GM12892 (cell line): Measurements from ENCODE around the gene TMEM168. TPM values are rescaled to one million over a fixed set of nuclear protein-coding genes. Genes with fewer than 3 reads are reported as not detected.
A peak's percentile ranks its signal among the peaks of the same experiment; 100 is the strongest.
"Not testable (repeated sequence)": the region's sequence is repeated elsewhere in the genome, so short reads cannot be mapped to it uniquely, and the experiment has no call there.

Experiments used
- DNase-seq: peaks from one replicate; pipeline ENCODE4 v3.0.0; 2011; ENCODE audit not compliant: insufficient read length
- FAIRE-seq: peaks from 2 replicates; lab custom pipeline; 2011; peaks lifted over from hg19 to GRCh38; lab: Jason Lieb, UNC
- POLR2A ChIP-seq: IDR thresholded peaks from 2 replicates; pipeline ENCODE4 v1.6.1; 2011; ENCODE audit warnings: low read depth, low read length, control low read depth
- POLR2AphosphoS5 ChIP-seq: IDR thresholded peaks from 2 replicates; pipeline ENCODE4 v1.6.1; 2011; ENCODE audit warnings: low read depth, low read length, control low read depth
- TAF1 ChIP-seq: IDR thresholded peaks from 2 replicates; pipeline ENCODE4 v1.6.1; 2011; ENCODE audit warnings: low read depth, mild to moderate bottlenecking, control low read depth, low read length, borderline replicate concordance
- polyA plus RNA-seq: library from polyadenylated mRNA; unstranded; fragments of >200 nt; gene quantifications from one replicate; pipeline ENCODE4 v1.2.1, GENCODE V29; 2012; ENCODE audit warnings: missing spikeins, inconsistent platforms; ENCODE audit not compliant: missing spikeins

Gene TMEM168
- 19.5 TPM for polyA plus RNA-seq

DNA sequence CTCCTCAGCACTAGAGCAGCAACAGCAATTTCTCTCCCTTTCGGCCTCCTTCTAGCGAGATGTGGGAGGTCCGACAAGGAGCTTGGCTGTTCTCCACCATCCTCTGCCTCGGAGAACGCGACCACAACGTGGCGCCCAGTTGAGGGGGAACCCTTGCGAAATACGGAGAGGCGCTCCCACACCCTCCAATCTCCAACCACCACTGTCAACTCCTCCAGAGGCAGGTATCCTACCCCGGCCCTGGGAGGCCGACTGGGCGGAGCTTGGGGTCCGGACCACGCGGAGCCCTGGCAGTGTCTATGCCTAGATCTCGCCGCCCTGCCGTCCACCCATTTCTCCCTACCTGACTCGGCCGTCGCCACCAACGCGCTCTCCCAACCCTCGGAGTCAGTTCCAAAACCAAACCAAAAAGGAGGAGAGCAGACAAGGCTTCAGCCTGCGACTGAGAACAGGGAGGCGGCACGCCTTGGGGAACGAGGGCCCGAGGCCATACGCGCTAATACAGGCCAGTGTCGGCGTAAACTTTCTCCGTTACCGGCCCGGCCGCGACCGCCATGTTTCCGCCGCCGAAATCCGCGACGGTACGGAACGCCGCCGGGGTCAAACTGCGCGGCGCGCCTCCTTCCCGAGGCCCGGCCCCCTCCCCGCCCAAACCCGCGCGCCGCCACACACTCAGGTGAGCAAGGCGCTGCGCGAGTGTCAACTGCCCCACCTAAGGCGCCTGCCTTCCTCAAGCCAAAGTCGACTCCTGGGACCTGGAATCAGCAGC, at the start of gene TMEM168:
TSS of gene TMEM168 (minus strand) at position 577 of the 769 bp plus-strand sequence. CDS start 5,568 bp downstream, outside the sequence.
- FAIRE-seq, result peak; percentile 77
- TF ChIP-seq TAF1, result peak; percentile 70
- TF ChIP-seq POLR2A, result peak; percentile 88
- TF ChIP-seq POLR2AphosphoS5, result peak; percentile 92
- peak; percentile 62 for DNase-seq

DNA sequence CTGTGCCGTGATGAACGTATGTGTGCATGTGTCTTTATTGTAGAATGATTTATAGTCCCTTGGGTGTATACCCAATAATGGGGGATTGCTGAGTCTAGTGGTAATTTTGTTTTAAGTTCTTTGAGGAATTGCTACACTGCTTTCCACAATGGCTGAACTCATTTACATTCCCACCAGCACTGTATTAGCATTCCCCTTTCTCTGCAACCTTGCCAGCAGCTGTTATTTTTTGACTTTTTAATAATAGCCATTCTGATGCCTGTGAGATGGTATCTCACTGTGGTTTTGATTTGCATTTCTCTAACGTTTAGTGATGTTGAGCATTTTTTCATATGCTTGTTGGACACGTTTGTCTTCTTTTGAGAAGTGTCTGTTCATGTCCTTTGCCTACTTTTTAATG, 45.7 kb upstream of the TMEM168 start:
- not testable (repeated sequence) for DNase-seq, FAIRE-seq

DNA sequence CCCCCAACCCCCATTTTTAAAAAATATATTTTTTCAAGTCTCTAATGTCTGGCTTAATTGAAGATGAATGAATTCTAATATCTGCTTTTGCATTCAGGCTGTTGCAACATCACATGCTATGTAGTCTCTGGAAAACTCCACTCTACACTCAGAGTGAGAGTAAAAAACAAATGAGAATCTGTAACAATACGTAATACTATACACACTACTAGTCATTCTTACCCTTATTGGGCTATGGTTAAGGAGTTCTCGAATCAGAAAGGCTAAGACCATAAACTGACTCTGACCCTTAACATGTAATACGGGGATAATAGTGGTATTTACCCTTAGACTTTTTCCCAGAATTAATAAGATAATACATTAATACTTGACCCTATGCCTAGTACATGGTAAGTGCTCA, 42.9 kb upstream of the TMEM168 start:
- TF ChIP-seq TAF1 (no peak), POLR2A (no peak), POLR2AphosphoS5 (no peak)
- DNase-seq (no peak), FAIRE-seq (no peak)

DNA sequence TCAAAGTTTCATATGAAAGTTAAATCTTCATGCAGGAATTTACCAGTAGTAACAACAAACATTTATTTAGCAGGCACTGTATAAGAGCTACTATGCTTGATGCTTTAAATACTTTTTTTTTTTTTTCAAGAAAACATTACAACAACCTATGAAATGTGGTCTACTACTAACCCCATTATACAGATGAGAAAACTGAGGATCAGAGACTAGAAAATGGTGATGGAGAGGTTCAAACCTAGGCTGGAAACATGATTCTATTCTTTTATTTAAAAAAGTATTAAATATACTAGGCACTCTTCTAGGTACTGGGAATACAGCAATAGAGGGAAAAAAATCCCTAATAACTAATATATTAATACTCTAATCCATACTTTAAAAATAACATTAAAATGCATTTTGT, 40.6 kb upstream of the TMEM168 start:
- FAIRE-seq, result no peak
- DNase-seq, result no peak
- TF ChIP-seq TAF1 (no peak), POLR2A (no peak), POLR2AphosphoS5 (no peak)

DNA sequence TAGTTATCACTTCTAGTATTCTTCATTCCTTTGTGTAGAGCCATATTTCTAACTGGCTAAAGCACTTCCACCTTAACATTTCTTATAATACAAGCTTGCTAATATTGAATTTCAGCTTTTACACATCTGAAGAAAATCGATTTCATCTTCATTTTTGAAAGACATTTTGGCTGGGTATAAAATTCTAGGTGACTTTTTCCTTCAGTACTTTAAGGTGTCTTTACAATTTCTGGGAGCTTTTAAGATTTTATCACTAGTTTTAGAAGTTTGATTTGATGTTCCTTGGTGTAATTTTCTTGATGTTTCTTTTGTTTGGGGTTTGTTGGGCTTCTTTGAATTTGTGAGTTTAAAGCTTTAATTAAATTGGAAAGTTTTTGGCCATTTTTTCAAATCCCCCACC, 38.5 kb upstream of the TMEM168 start:
- FAIRE-seq (no peak), DNase-seq (no peak)
- no peak for TF ChIP-seq POLR2A
- TF ChIP-seq POLR2AphosphoS5, result no peak

GRCh38 chr7:112821345-112821744, 31.2 kb upstream of the TMEM168 start:
- TF ChIP-seq TAF1 (no peak), POLR2AphosphoS5 (no peak), POLR2A (no peak)
- FAIRE-seq (no peak), DNase-seq (no peak)

DNA sequence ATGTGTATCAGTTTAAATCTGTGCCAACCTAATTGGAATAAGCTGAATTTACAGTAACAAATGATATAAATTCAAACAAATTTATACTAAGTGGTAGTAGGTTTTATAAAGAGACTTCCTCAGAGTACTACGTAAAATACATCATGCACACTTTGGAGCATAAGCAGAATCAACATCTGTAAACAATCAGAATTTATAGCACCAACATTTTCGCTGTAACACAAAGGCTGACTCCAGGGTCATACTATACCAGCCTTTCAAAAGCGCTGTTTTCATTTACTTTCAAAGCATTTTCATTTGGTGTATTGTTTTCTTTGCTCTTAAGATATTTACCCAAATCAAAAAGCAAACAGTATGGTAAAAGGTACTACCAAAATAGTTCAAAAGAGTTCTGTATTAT, 29.3 kb upstream of the TMEM168 start:
- FAIRE-seq (no peak), DNase-seq (no peak)
- TF ChIP-seq POLR2A, result no peak
- TF ChIP-seq POLR2AphosphoS5, result no peak
- no peak for TF ChIP-seq TAF1

- DNase-seq, result no peak
- TF ChIP-seq TAF1 (no peak), POLR2A (no peak), POLR2AphosphoS5 (no peak)
- FAIRE-seq, result no peak
Observed at GRCh38 chr7:112806156-112806555, 16.0 kb upstream of the TMEM168 start.

DNA sequence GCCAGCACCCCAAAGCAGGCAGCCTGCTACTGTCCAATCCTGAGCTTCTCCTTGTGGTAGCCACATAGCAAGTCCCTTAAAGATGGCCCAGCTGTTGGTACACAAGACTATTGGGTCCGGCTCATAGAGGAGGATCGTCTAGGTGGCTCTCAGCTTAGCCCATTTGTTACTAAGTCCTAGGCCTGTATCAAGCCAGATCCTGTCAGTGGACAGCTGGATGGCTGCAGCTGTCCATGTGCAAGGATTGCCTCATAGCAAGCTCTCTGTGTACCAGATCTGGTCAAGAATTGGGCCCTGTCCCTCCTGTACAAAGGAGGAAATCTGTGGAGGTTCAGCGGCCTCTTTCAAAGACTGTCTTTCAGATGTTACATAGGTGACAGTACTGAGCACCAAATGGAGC, 12.2 kb upstream of the TMEM168 start:
- FAIRE-seq, result no peak
- TF ChIP-seq POLR2AphosphoS5, result no peak
- TF ChIP-seq POLR2A, result no peak
- TF ChIP-seq TAF1, result no peak
- no peak for DNase-seq

- TF ChIP-seq TAF1, result no peak
- no peak for TF ChIP-seq POLR2AphosphoS5
- TF ChIP-seq POLR2A, result no peak
- FAIRE-seq (no peak), DNase-seq (no peak)
Observed at GRCh38 chr7:112800486-112800885, 10.3 kb upstream of the TMEM168 start.

GRCh38 chr7:112799448-112800120, 9.4 kb upstream of the TMEM168 start:
- TF ChIP-seq POLR2A (no peak), TAF1 (no peak), POLR2AphosphoS5 (no peak)
- no peak for DNase-seq
- FAIRE-seq, result no peak

DNA sequence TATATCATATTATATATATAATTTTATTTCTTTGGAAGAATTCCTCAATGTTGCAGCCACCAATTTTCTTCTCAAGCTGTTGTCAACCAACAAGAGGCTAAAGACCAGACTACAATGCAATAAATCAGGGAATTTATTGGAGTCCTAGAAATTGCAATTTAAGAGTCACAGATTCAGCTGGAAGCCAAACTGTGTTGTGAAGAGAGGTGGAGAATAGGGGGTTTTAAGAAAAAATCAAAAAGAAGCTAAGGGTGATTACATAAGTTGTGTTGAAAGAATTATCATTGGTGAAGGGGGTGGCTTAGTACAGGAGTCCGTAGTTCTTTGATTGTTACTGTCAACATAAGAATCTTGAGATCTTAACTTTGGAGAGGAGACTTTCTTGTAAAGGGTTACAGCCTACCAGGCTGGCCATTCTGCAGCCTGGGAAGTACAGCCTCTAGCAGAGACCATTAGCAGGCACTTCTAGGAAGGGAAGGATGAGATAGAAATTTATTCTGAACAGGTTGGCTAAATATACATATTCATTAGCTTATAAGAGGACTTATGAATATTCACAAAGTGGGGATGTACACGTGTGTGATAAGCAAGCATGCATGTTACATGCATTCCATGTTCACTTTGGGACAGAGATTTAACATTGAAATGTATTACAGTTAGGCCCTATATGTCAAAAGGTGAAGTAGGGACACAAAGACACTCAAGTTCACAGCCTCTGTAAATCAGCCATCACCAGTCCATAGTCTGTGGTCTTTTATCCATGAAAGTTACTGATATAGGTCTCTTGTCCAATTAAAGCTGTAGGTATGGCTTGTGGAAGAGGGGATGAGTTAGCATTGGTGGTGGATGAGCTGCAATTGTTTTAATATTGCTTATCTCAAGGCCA, 8.3 kb upstream of the TMEM168 start:
- DNase-seq, result no peak
- TF ChIP-seq POLR2AphosphoS5 (no peak), TAF1 (no peak), POLR2A (no peak)
- FAIRE-seq, result no peak

- DNase-seq, FAIRE-seq: not testable (repeated sequence)
Observed at GRCh38 chr7:112796552-112796951, 6.4 kb upstream of the TMEM168 start.
